K562 (cell line): Measurements from ENCODE around the gene SSBP2. TPM values are rescaled to one million over a fixed set of nuclear protein-coding genes. Genes with fewer than 3 reads are reported as not detected.

Experiments
- CBFB ChIP-seq: sonication (generic); formaldehyde crosslinking; IDR thresholded peaks from 2 replicates; pipeline ENCODE4 v1.4.0; 2020; ENCODE audit warnings: mild to moderate bottlenecking, missing genetic modification reagents
- CXXC5 ChIP-seq: fragments of 250-450 bp; sonication (Bioruptor Pico); IDR thresholded peaks from 2 replicates; pipeline ENCODE4 v1.8.0; 2022; ENCODE audit warnings: inconsistent platforms, mild to moderate bottlenecking, moderate library complexity
- ETS1 ChIP-seq: conservative IDR thresholded peaks from 2 replicates; pipeline ENCODE4 v1.6.1; 2011; ENCODE audit warnings: low read depth, mild to moderate bottlenecking, low read length; ENCODE audit not compliant: control insufficient read depth
- FOSL1 ChIP-seq: fragments of 200-800 bp; sonication (Bioruptor generic); conservative IDR thresholded peaks from 2 replicates; pipeline ENCODE4 v1.6.1; 2016; ENCODE audit warnings: missing genetic modification characterization, missing compliant biosample characterization
- GATAD2A ChIP-seq: fragments of 450-650 bp; IDR thresholded peaks from 2 replicates; pipeline ENCODE4 v1.6.1; 2017
- HDAC1 ChIP-seq, 2 experiments: fragments of 450-650 bp; IDR thresholded peaks; 2 replicates each; pipeline ENCODE4 v1.6.1; 2016 to 2017; ENCODE audit warnings: inconsistent platforms in 1 of 2, mild to moderate bottlenecking in 1 of 2, moderate library complexity in 1 of 2
- HDAC2 ChIP-seq: fragments of 450-650 bp; IDR thresholded peaks from 2 replicates; pipeline ENCODE4 v1.6.1; 2016; ENCODE audit warnings: mild to moderate bottlenecking
- HES1 ChIP-seq: fragments of 450-650 bp; IDR thresholded peaks from 2 replicates; pipeline ENCODE4 v1.6.1; 2016; ENCODE audit warnings: low read depth, mild to moderate bottlenecking, moderate library complexity
- KDM1A ChIP-seq, 2 experiments: fragments of 450-650 bp; IDR thresholded peaks; 2 replicates each; pipeline ENCODE4 v1.6.1; 2016; ENCODE audit warnings: mild to moderate bottlenecking in 2 of 2
- KLF16 ChIP-seq: IDR thresholded peaks from 2 replicates; pipeline ENCODE4 v1.6.1; 2016; ENCODE audit warnings: antibody characterized with exemption
- L3MBTL2 ChIP-seq: fragments of 450-650 bp; IDR thresholded peaks from 2 replicates; pipeline ENCODE4 v1.6.1; 2016; ENCODE audit warnings: mild to moderate bottlenecking, moderate library complexity
- MCM7 ChIP-seq, 2 experiments: fragments of 450-650 bp; IDR thresholded peaks; 2 replicates each; pipeline ENCODE4 v1.6.1; 2016 to 2018
- NR3C1 ChIP-seq: sonication (generic); formaldehyde crosslinking; IDR thresholded peaks from 2 replicates; pipeline ENCODE4 v1.8.1; 2022; ENCODE audit warnings: missing genetic modification reagents
- OTX1 ChIP-seq: fragments of 450-650 bp; formaldehyde crosslinking; IDR thresholded peaks from 2 replicates; pipeline ENCODE4 v1.4.0; 2022; ENCODE audit warnings: mild to moderate bottlenecking
- SRF ChIP-seq, 2 experiments: fragments of 250-450, 450-650 bp in 1 of 2; sonication (Bioruptor Pico) in 1 of 2; sonication (generic) in 1 of 2; formaldehyde crosslinking; IDR thresholded peaks; 2 replicates each; pipeline versions ENCODE4 v1.5.0 to v1.5.1; 2020 to 2022; ENCODE audit warnings: mild to moderate bottlenecking in 1 of 2, missing genetic modification reagents in 1 of 2
- TCF15 ChIP-seq: fragments of 250-450 bp; sonication (Bioruptor Pico); IDR thresholded peaks from 2 replicates; pipeline ENCODE4 v1.8.0; 2022; ENCODE audit warnings: moderate library complexity, mild to moderate bottlenecking, inconsistent platforms
- TRIM24 ChIP-seq, 2 experiments: fragments of 450-650 bp; IDR thresholded peaks; 2 replicates each; pipeline ENCODE4 v1.6.1; 2016
- ZBTB26 ChIP-seq: fragments of 450-650 bp; formaldehyde crosslinking; IDR thresholded peaks from 2 replicates; pipeline ENCODE4 v1.4.0; 2022; ENCODE audit warnings: missing genetic modification characterization
- ZBTB49 ChIP-seq: sonication (generic); formaldehyde crosslinking; IDR thresholded peaks from 2 replicates; pipeline ENCODE4 v1.8.0; 2022; ENCODE audit warnings: missing genetic modification reagents, mild to moderate bottlenecking, borderline replicate concordance
- ZNF444 ChIP-seq: fragments of 250-450 bp; sonication (Bioruptor Pico); IDR thresholded peaks from 2 replicates; pipeline ENCODE4 v1.4.0; 2020; ENCODE audit warnings: mild to moderate bottlenecking, moderate library complexity
- ZNF57 ChIP-seq: fragments of 450-650 bp; formaldehyde crosslinking; IDR thresholded peaks from 2 replicates; pipeline ENCODE4 v1.4.0; 2020; ENCODE audit warnings: mild to moderate bottlenecking, moderate library complexity
- ZNF77 ChIP-seq: fragments of 250-450 bp; sonication (Bioruptor Pico); IDR thresholded peaks from 2 replicates; pipeline ENCODE4 v1.5.0; 2020
- polyA plus RNA-seq, 8 experiments: library from polyadenylated mRNA; depleted of rRNA in 4 of 8; stranded (reverse) in 5 of 8; unstranded in 3 of 8; fragments of >200 nt; fragmentation: Nextera tagmentation in 2 of 8; fragmentation: Illumina TruSeq in 1 of 8; extraction: Ambion mirVana in 2 of 8; extraction: Trizol in 1 of 8; gene quantifications; 2 replicates each; pipeline versions ENCODE4 v1.2.1 to v1.2.3, GENCODE V29; 2011 to 2014; ENCODE audit warnings: inconsistent platforms in 1 of 8, missing spikeins in 1 of 8
- total RNA-seq, 7 experiments: library from RNA; depleted of rRNA in 6 of 7; stranded (reverse); fragments of >200 nt in 6 of 7; fragmentation: Illumina TruSeq in 2 of 7; extraction: Trizol in 2 of 7; gene quantifications; 2 replicates each; pipeline versions ENCODE4 v1.2.1 to v1.2.3, GENCODE V29; 2011 to 2021; ENCODE audit warnings: low replicate concordance in 1 of 7
- TF ChIP-seq, protein P1 (sequence below): fragments of 250-450 bp; sonication (Bioruptor Pico); IDR thresholded peaks from 2 replicates; pipeline ENCODE4 v1.8.0; 2022; ENCODE audit warnings: inconsistent platforms, mild to moderate bottlenecking, moderate library complexity, borderline replicate concordance

SSBP2 gene
- total and polyA plus RNA-seq, 9 of the 15 experiments (the other 6 are each of a cell fraction or from before 2014, with no cell fraction given), result 22.3 to 133 (median 42.1) TPM

DNA sequence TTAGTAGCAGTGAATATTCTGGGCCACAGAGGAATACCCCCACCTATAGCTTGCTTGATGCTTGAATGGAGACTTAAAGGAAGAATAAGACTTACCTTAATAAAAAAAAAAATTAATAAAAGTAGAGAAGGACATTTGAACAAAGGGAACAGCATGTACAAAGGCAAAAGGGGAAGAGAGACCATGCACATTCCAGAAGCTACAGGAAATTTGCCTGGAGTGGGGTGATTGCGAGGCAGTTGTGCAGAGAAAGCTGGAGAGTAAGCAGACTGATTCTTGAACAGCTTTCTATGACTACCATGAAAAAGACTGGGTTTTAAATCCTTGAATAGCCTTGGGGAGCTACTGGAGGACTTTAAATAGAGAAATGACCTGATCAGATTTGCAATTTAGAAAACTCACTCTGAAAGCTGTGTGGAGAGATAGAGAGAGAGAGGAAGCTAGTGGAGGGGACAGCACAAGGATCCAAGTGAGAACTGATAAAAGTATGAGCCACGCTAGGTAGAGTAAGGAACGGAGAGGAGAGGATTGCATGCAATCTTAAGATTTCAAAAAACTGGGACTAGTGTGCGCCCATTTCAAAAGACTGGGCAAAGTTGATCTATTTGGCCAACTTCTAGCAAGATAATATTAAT is 12.5 kb upstream of the SSBP2 start (continued):
- TF ChIP-seq ZBTB49 (CRISPR knock-in tag) (no peak), ZNF57 (no peak), GATAD2A (no peak), TCF15 (CRISPR knock-in tag) (no peak), SRF (CRISPR knock-in tag; IDR thresholded peaks at IDR 0.05) (no peak), HDAC1 (IDR thresholded peaks at IDR 0.05) (peak in 1 of 2 experiments; percentile 80; a peak in 2 of 4 replicates), KLF16 (peak; percentile 50; the same call in 1 of the 2 replicates), KDM1A (IDR thresholded peaks at IDR 0.05) (peak; percentile 93 to 94), NR3C1 (CRISPR knock-in tag) (no peak), FOSL1 (0 out of 2 replicates have a peak, but pooled peaks have one; percentile 12), ZNF444 (no peak), CXXC5 (CRISPR knock-in tag) (no peak), HES1 (no peak; the same call in 1 of the 2 replicates), HDAC2 (peak; percentile 76; the same call in 1 of the 2 replicates), TRIM24 (IDR thresholded peaks at IDR 0.05) (peak; percentile 16 to 44; a peak in 1 of 4 replicates), ETS1 (no peak), CBFB (CRISPR knock-in tag) (no peak), ZNF77 (CRISPR knock-in tag) (no peak), OTX1 (no peak), MCM7 (IDR thresholded peaks at IDR 0.05) (no peak), ZBTB26 (CRISPR knock-in tag) (no peak), L3MBTL2 (no peak)
- TF ChIP-seq, protein P1, sequence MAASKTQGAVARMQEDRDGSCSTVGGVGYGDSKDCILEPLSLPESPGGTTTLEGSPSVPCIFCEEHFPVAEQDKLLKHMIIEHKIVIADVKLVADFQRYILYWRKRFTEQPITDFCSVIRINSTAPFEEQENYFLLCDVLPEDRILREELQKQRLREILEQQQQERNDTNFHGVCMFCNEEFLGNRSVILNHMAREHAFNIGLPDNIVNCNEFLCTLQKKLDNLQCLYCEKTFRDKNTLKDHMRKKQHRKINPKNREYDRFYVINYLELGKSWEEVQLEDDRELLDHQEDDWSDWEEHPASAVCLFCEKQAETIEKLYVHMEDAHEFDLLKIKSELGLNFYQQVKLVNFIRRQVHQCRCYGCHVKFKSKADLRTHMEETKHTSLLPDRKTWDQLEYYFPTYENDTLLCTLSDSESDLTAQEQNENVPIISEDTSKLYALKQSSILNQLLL (CRISPR knock-in tag), result no peak
